H9 (cell line): ENCODE results near the gene JARID2. TPM values are rescaled to one million over a fixed set of nuclear protein-coding genes. Genes with fewer than 3 reads are reported as not detected.
"Not testable (repeated sequence)": the region's sequence is repeated elsewhere in the genome, so short reads cannot be mapped to it uniquely, and the experiment has no call there.

Experiments used
- DNase-seq: peaks from one replicate; pipeline ENCODE4 v3.0.0-alpha.2; 2017
- H2AFZ ChIP-seq: one replicate; pipeline ENCODE4 v1.6.1; 2013; ENCODE audit warnings: mild to moderate bottlenecking, low read length, control low read depth, moderate library complexity
- H2AK5ac ChIP-seq: 2 replicates; pipeline ENCODE4 v1.6.1; 2013; ENCODE audit warnings: low read length, control low read depth, mixed read lengths; ENCODE audit not compliant: insufficient read length
- H2BK120ac ChIP-seq: one replicate; pipeline ENCODE4 v1.6.1; 2013; ENCODE audit warnings: low read depth, mild to moderate bottlenecking, low read length, control low read depth, inconsistent platforms; ENCODE audit not compliant: poor library complexity, severe bottlenecking
- H2BK12ac ChIP-seq: 2 replicates; pipeline ENCODE4 v1.6.1; 2013; ENCODE audit warnings: low read length, control low read depth, mixed read lengths, low read depth; ENCODE audit not compliant: insufficient read length
- H2BK15ac ChIP-seq: 2 replicates; pipeline ENCODE4 v1.6.1; 2013; ENCODE audit warnings: low read depth, low read length, control low read depth
- H2BK20ac ChIP-seq: one replicate; pipeline ENCODE4 v1.6.1; 2013; ENCODE audit warnings: low read depth, mild to moderate bottlenecking, low read length, control low read depth, inconsistent platforms; ENCODE audit not compliant: poor library complexity, severe bottlenecking
- H2BK5ac ChIP-seq: 2 replicates; pipeline ENCODE4 v1.6.1; 2013; ENCODE audit warnings: low read length, control low read depth, mixed read lengths; ENCODE audit not compliant: insufficient read length
- H3K14ac ChIP-seq: 2 replicates; pipeline ENCODE4 v1.6.1; 2013; ENCODE audit warnings: low read length, control low read depth; ENCODE audit not compliant: insufficient read depth
- H3K18ac ChIP-seq: 2 replicates; pipeline ENCODE4 v1.6.1; 2013; ENCODE audit warnings: low read depth, mild to moderate bottlenecking, mixed read lengths, low read length, control low read depth; ENCODE audit not compliant: insufficient read length
- H3K23ac ChIP-seq: 2 replicates; pipeline ENCODE4 v1.6.1; 2013; ENCODE audit warnings: low read length, control low read depth, mixed read lengths, low read depth; ENCODE audit not compliant: insufficient read length
- H3K23me2 ChIP-seq: 2 replicates; pipeline ENCODE4 v1.6.1; 2013; ENCODE audit warnings: low read depth, mild to moderate bottlenecking, mixed read lengths, low read length, control low read depth; ENCODE audit not compliant: insufficient read length, poor library complexity, severe bottlenecking
- H3K27ac ChIP-seq: 2 replicates; pipeline ENCODE4 v1.5.1; 2013; ENCODE audit warnings: low read length, control low read depth, mixed read lengths, low read depth; ENCODE audit not compliant: insufficient read length
- H3K27me3 ChIP-seq: 2 replicates; pipeline ENCODE4 v1.6.1; 2013; ENCODE audit warnings: low read length, control low read depth, inconsistent platforms; ENCODE audit not compliant: insufficient read depth
- H3K4ac ChIP-seq: 2 replicates; pipeline ENCODE4 v1.6.1; 2013; ENCODE audit warnings: low read depth, mild to moderate bottlenecking, control low read depth, inconsistent platforms, low read length, moderate library complexity
- H3K4me1 ChIP-seq: 2 replicates; pipeline ENCODE4 v1.6.1; 2013; ENCODE audit warnings: low read length, control low read depth, inconsistent platforms; ENCODE audit not compliant: insufficient read depth
- H3K4me2 ChIP-seq: 2 replicates; pipeline ENCODE4 v1.6.1; 2013; ENCODE audit warnings: low read length, control low read depth, mixed read lengths; ENCODE audit not compliant: insufficient read length, insufficient read depth
- H3K56ac ChIP-seq: 2 replicates; pipeline ENCODE4 v1.6.1; 2013; ENCODE audit warnings: low read depth, mild to moderate bottlenecking, mixed read lengths, low read length, control low read depth; ENCODE audit not compliant: insufficient read length
- H3K79me1 ChIP-seq: 2 replicates; pipeline ENCODE4 v1.6.1; 2013; ENCODE audit warnings: low read depth, mild to moderate bottlenecking, moderate library complexity, low read length, control low read depth, inconsistent platforms; ENCODE audit not compliant: insufficient read depth, poor library complexity, severe bottlenecking
- H3K79me2 ChIP-seq: 2 replicates; pipeline ENCODE4 v1.6.1; 2013; ENCODE audit warnings: low read length, control low read depth, inconsistent platforms; ENCODE audit not compliant: insufficient read depth
- H3K9ac ChIP-seq: 2 replicates; pipeline ENCODE4 v1.6.1; 2013; ENCODE audit warnings: low read length, control low read depth, mixed read lengths; ENCODE audit not compliant: insufficient read length; ENCODE audit errors: extremely low read depth
- H3K9me3 ChIP-seq: one replicate; pipeline ENCODE4 v1.6.1; 2013; ENCODE audit warnings: low read depth, low read length, inconsistent platforms; ENCODE audit not compliant: control insufficient read depth
- H3T11ph ChIP-seq: one replicate; pipeline ENCODE4 v1.6.1; 2013; ENCODE audit warnings: mild to moderate bottlenecking, low read length, control low read depth, inconsistent platforms
- H4K20me1 ChIP-seq: one replicate; pipeline ENCODE4 v1.6.1; 2013; ENCODE audit not compliant: control insufficient read depth, insufficient read length, insufficient read depth
- H4K5ac ChIP-seq: 2 replicates; pipeline ENCODE4 v1.6.1; 2013; ENCODE audit warnings: low read depth, mild to moderate bottlenecking, mixed read lengths, low read length, control low read depth; ENCODE audit not compliant: insufficient read length
- H4K8ac ChIP-seq: replicated peaks from 2 replicates; pipeline ENCODE4 v1.6.1; 2013; ENCODE audit warnings: low read length, control low read depth, mixed read lengths, low read depth; ENCODE audit not compliant: insufficient read length
- H4K91ac ChIP-seq: 2 replicates; pipeline ENCODE4 v1.6.1; 2013; ENCODE audit warnings: low read depth, mild to moderate bottlenecking, moderate library complexity, mixed read lengths, low read length, control low read depth; ENCODE audit not compliant: insufficient read length
- H3K27ac Mint-ChIP-seq, 3 experiments: 2 replicates in 2 of 3; 3 replicates in 1 of 3; pipeline ENCODE4 v1.8.0; 2020 to 2021; ENCODE audit warnings: mixed read lengths in 3 of 3, mild to moderate bottlenecking in 1 of 3, moderate library complexity in 1 of 3
- H3K27me3 Mint-ChIP-seq: 2 replicates; pipeline ENCODE4 v1.8.0; 2021; ENCODE audit warnings: low read depth, mild to moderate bottlenecking, moderate library complexity, mixed read lengths
- H3K36me3 Mint-ChIP-seq, 3 experiments: 2 replicates in 2 of 3; 3 replicates in 1 of 3; pipeline ENCODE4 v1.8.0; 2020 to 2021; ENCODE audit warnings: low read depth in 3 of 3, mixed read lengths in 3 of 3; ENCODE audit not compliant: insufficient read depth in 1 of 3
- H3K4me1 Mint-ChIP-seq, 2 experiments: 2 replicates each; pipeline ENCODE4 v1.8.0; 2020; ENCODE audit warnings: mixed read lengths in 2 of 2
- H3K4me3 Mint-ChIP-seq, 2 experiments: 2 replicates in 1 of 2; 3 replicates in 1 of 2; pipeline ENCODE4 v1.8.0; 2020 to 2021; ENCODE audit warnings: mild to moderate bottlenecking in 2 of 2, mixed read lengths in 2 of 2, moderate library complexity in 1 of 2
- H3K9me3 Mint-ChIP-seq, 2 experiments: 2 replicates in 1 of 2; 3 replicates in 1 of 2; pipeline ENCODE4 v1.8.0; 2020; ENCODE audit warnings: mild to moderate bottlenecking in 2 of 2, mixed read lengths in 2 of 2, moderate library complexity in 1 of 2
- CTCF ChIP-seq: fragments of 200-600 bp; sonication (generic); conservative IDR thresholded peaks from 3 replicates; pipeline ENCODE4 v1.8.0; 2021; ENCODE audit warnings: antibody characterized with exemption, mild to moderate bottlenecking
- WGBS: extraction: QIAGEN DNeasy Blood & Tissue Kit; methylation state at CpG from one replicate; pipeline ENCODE4 v1.1.7; 2013; ENCODE audit warnings: missing lambda C conversion rate, low lambda C conversion rate, mixed read lengths; ENCODE audit not compliant: insufficient read length; ENCODE audit errors: extremely low coverage; 5-methylcytosine and 5-hydroxymethylcytosine counted together
- total RNA-seq: library from RNA; stranded (reverse); gene quantifications from 2 replicates; pipeline ENCODE4 v1.2.1, GENCODE V29; 2021

The JARID2 gene
- total RNA-seq, 1 experiment from 2014 or later = 174 TPM

DNA sequence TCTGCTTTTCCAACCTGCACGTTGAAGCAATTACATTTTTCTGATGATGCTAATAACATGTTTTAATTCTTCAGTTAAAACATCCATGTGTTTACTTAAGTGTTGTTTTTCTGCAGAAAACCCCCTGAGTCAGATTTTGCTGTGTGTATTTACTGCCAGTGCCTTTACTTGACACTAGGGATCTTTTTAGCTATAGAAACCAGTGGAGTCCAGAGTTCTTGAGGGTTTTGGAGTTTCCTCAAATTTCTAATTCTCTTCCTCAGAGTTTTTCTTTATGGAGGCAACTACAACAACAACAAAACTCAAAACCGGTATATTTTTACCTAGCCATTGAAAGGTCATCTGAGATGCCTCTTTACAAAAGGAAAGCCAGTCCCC is 168.4 kb downstream of the JARID2 start:
- Mint-ChIP-seq H3K27ac (peak overlapping the region in 1 of 3 experiments; percentile 23; a peak in 1 of 7 replicates), H3K4me3 (no peak overlapping the region), H3K4me1 (peaks cover 45 to 52% of the 10 kb centered on the region in 2 experiments), H3K9me3 (peaks cover 20 to 36% of the 10 kb centered on the region in 2 experiments), H3K27me3 (no peaks in the 10 kb centered on the region; the same call in 1 of the 2 replicates), H3K36me3 (peaks cover 68 to 76% (median 76%) of the 10 kb centered on the region in 3 experiments)
- Histone ChIP-seq H2BK15ac (no peak overlapping the region), H3K18ac (no peak overlapping the region), H4K20me1 (no peaks in the 10 kb centered on the region), H2BK20ac (no peak overlapping the region), H3K79me1 (peaks cover 3% of the 10 kb centered on the region), H3K9ac (no peak overlapping the region), H3K14ac (no peak overlapping the region), H3K56ac (no peak overlapping the region), H3T11ph (no peak overlapping the region), H2BK12ac (no peak overlapping the region), H3K4me1 (no peaks in the 10 kb centered on the region; the same call in 1 of the 2 replicates), H4K8ac (no peak overlapping the region), H4K5ac (no peak overlapping the region), H3K27me3 (no peaks in the 10 kb centered on the region), H3K23me2 (no peaks in the 10 kb centered on the region), H3K4ac (no peak overlapping the region), H2AFZ (no peak overlapping the region), H4K91ac (no peak overlapping the region), H3K23ac (no peak overlapping the region), H2BK5ac (no peak overlapping the region), H3K4me2 (no peak overlapping the region), H3K27ac (no peak overlapping the region), H3K79me2 (peaks cover 70% of the 10 kb centered on the region), H3K9me3 (no peaks in the 10 kb centered on the region), H2AK5ac (no peak overlapping the region), H2BK120ac (no peak overlapping the region)
- TF ChIP-seq CTCF = no peak
- DNase-seq = no peak
- WGBS = no CpG with 5 or more reads among the region's 2 CpGs

- not testable (repeated sequence) for H2BK20ac ChIP-seq, H3T11ph ChIP-seq, H2BK5ac ChIP-seq, H3K27me3 Mint-ChIP-seq, H2AFZ ChIP-seq, H2BK12ac ChIP-seq, H4K20me1 ChIP-seq, H3K56ac ChIP-seq, H3K4me2 ChIP-seq, H2BK120ac ChIP-seq, H4K91ac ChIP-seq, H3K18ac ChIP-seq, H3K9me3 ChIP-seq, H3K27ac ChIP-seq, H4K8ac ChIP-seq, H3K27ac Mint-ChIP-seq, H3K9ac ChIP-seq, H2BK15ac ChIP-seq, H3K4me1 ChIP-seq, H3K14ac ChIP-seq, H4K5ac ChIP-seq, H3K79me1 ChIP-seq, H3K23me2 ChIP-seq, H3K27me3 ChIP-seq, DNase-seq, H3K4me3 Mint-ChIP-seq, H3K4ac ChIP-seq, H3K23ac ChIP-seq, H2AK5ac ChIP-seq
- H3K79me2 ChIP-seq = peaks cover 66% of the 10 kb centered on the region
- no CpG with 5 or more reads among the region's 30 CpGs for WGBS
- Mint-ChIP-seq H3K36me3 (peaks cover 70 to 81% (median 74%) of the 10 kb centered on the region in 3 experiments), H3K9me3 (peaks cover 20 to 38% of the 10 kb centered on the region in 2 experiments), H3K4me1 (peaks cover 41 to 45% of the 10 kb centered on the region in 2 experiments)
These were observed 169.8 kb downstream of the JARID2 start for GRCh38 chr6:15415622-15416021.
